Panc1 (cell line): Measurements from ENCODE around the gene TNN. TPM values are rescaled to one million over a fixed set of nuclear protein-coding genes. Genes with fewer than 3 reads are reported as not detected.

Experiments
- ATAC-seq: fragments of 200-7000 bp; cut with Tn5 transposase; 2 replicates; pipeline ENCODE4 v1.9.1; 2020; ENCODE audit warnings: mild to moderate bottlenecking, moderate library complexity
- BruUV-seq: library from RNA; stranded (reverse); fragments of 400-500 nt; replicated peaks from 2 replicates; lab custom pipeline; 2021; lab: Mats Ljungman, UMichigan
- CTCF ChIA-PET: fragments of 300-600 bp; sonication (Branson Sonifier 250); formaldehyde crosslinking; loops from one replicate; lab custom pipeline; 2022; ENCODE audit warnings: antibody characterized with exemption; lab: Charles Lee
- POLR2A ChIA-PET: fragments of 300-600 bp; sonication (Branson Sonifier 250); formaldehyde crosslinking; loops from one replicate; lab custom pipeline; 2022; ENCODE audit warnings: antibody characterized with exemption; lab: Charles Lee
- DNase-seq: peaks from one replicate; pipeline ENCODE4 v3.0.0-alpha.2; 2010; ENCODE audit warnings: low read depth, low spot score
- H3K27ac ChIP-seq: 2 replicates; pipeline ENCODE4 v1.5.1; 2011; ENCODE audit warnings: mild to moderate bottlenecking, low read length, inconsistent platforms
- H3K27me3 ChIP-seq: fragments of 200-500 bp; sonication (Bioruptor generic); 2 replicates; pipeline ENCODE4 v1.6.0; 2014; ENCODE audit warnings: low read length, inconsistent platforms; ENCODE audit not compliant: control insufficient read depth, insufficient read depth
- H3K36me3 ChIP-seq: fragments of 200-500 bp; sonication (Bioruptor generic); 2 replicates; pipeline ENCODE4 v1.5.1; 2014; ENCODE audit warnings: inconsistent platforms, mild to moderate bottlenecking, low read length, moderate library complexity; ENCODE audit not compliant: control insufficient read depth, insufficient read depth
- H3K4me1 ChIP-seq: 2 replicates; pipeline ENCODE4 v1.5.1; 2011; ENCODE audit warnings: inconsistent platforms, mild to moderate bottlenecking, low read length, moderate library complexity; ENCODE audit not compliant: control insufficient read depth, insufficient read depth
- H3K4me3 ChIP-seq, 2 experiments: 2 replicates each; pipeline ENCODE4 v1.5.1; 2011 to 2012; ENCODE audit warnings: low read depth in 2 of 2, low read length in 2 of 2, mild to moderate bottlenecking in 2 of 2, inconsistent platforms in 1 of 2, moderate library complexity in 1 of 2
- H3K9me3 ChIP-seq: fragments of 200-500 bp; sonication (Bioruptor generic); 2 replicates; pipeline ENCODE4 v1.5.1; 2014; ENCODE audit warnings: low read depth, mild to moderate bottlenecking, inconsistent platforms, low read length, moderate library complexity; ENCODE audit not compliant: control insufficient read depth, insufficient read depth
- POLR2AphosphoS5 ChIP-seq: IDR thresholded peaks from 2 replicates; pipeline ENCODE4 v1.6.1; 2012; ENCODE audit warnings: mild to moderate bottlenecking, low read depth, low read length, moderate library complexity
- SIN3A ChIP-seq: IDR thresholded peaks from 2 replicates; pipeline ENCODE4 v1.6.1; 2012; ENCODE audit warnings: low read depth, mild to moderate bottlenecking, low read length, moderate library complexity, borderline replicate concordance; ENCODE audit not compliant: insufficient read depth
- TCF7L2 ChIP-seq: IDR thresholded peaks from 2 replicates; pipeline ENCODE4 v1.6.1; 2011; ENCODE audit warnings: mild to moderate bottlenecking, low read depth, low read length, inconsistent platforms
- in situ Hi-C: cut with HindIII; loops from 2 replicates; pipeline ENCODE4 v1.10.0; 2016; ENCODE audit warnings: low sequenced_read_pairs, low pct_unique_long_range_greater_than_20kb
- intact Hi-C: fragments of 100-400 bp; cut with micrococcal nuclease; formaldehyde crosslinking; loops from one replicate; pipeline ENCODE4 v1.10.0; 2022; ENCODE audit not compliant: unreplicated experiment
- total RNA-seq: library from RNA; stranded (reverse); gene quantifications from one replicate; pipeline ENCODE4 v1.2.1, GENCODE V29; 2021; ENCODE audit not compliant: unreplicated experiment
- TF ChIP-seq, protein P1 (sequence below): fragments of 450-650 bp; IDR thresholded peaks from 2 replicates; pipeline ENCODE4 v1.5.1; 2017; ENCODE audit warnings: mild to moderate bottlenecking
- TF ChIP-seq, protein P2 (sequence below), 2 experiments: IDR thresholded peaks; 2 replicates each; pipeline ENCODE4 v1.6.1; 2011 to 2012; ENCODE audit warnings: low read depth in 2 of 2, control low read depth in 1 of 2, low read length in 1 of 2, mild to moderate bottlenecking in 1 of 2, moderate library complexity in 1 of 2; ENCODE audit not compliant: insufficient read depth in 1 of 2

TNN gene
- total RNA-seq, 1 experiment from 2014 or later = not detected

DNA sequence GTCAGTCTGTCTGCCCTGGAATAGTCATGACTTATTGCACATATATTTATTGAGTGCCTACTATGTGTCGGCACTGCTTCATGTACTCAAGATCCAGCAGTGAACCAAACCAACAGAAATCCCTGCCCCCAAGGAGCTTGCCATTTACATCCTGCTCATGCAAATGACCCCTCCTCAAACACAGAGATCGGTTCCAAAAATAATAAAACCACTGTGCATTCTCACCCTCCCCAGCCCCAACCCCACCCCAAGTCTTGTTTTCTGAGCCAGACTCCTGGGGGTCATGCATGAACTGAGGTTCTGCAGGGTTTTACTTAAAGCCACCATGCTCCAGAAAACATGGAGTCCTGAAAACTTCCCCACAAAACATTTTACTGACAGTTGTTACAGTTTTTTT, 63.0 kb downstream of the TNN start:
- H3K4me1 ChIP-seq = no peaks in the 10 kb centered on the region
- no peak overlapping the region for H3K27ac ChIP-seq
- DNase-seq (no peak), ATAC-seq (no peak)
- H3K9me3 ChIP-seq = no peaks in the 10 kb centered on the region
- no TSS peak for BruUV-seq
- TF ChIP-seq POLR2AphosphoS5 = no peak
- no peak for TF ChIP-seq SIN3A
- TF ChIP-seq, protein P1, sequence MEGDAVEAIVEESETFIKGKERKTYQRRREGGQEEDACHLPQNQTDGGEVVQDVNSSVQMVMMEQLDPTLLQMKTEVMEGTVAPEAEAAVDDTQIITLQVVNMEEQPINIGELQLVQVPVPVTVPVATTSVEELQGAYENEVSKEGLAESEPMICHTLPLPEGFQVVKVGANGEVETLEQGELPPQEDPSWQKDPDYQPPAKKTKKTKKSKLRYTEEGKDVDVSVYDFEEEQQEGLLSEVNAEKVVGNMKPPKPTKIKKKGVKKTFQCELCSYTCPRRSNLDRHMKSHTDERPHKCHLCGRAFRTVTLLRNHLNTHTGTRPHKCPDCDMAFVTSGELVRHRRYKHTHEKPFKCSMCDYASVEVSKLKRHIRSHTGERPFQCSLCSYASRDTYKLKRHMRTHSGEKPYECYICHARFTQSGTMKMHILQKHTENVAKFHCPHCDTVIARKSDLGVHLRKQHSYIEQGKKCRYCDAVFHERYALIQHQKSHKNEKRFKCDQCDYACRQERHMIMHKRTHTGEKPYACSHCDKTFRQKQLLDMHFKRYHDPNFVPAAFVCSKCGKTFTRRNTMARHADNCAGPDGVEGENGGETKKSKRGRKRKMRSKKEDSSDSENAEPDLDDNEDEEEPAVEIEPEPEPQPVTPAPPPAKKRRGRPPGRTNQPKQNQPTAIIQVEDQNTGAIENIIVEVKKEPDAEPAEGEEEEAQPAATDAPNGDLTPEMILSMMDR = no peak
- TF ChIP-seq, protein P2, sequence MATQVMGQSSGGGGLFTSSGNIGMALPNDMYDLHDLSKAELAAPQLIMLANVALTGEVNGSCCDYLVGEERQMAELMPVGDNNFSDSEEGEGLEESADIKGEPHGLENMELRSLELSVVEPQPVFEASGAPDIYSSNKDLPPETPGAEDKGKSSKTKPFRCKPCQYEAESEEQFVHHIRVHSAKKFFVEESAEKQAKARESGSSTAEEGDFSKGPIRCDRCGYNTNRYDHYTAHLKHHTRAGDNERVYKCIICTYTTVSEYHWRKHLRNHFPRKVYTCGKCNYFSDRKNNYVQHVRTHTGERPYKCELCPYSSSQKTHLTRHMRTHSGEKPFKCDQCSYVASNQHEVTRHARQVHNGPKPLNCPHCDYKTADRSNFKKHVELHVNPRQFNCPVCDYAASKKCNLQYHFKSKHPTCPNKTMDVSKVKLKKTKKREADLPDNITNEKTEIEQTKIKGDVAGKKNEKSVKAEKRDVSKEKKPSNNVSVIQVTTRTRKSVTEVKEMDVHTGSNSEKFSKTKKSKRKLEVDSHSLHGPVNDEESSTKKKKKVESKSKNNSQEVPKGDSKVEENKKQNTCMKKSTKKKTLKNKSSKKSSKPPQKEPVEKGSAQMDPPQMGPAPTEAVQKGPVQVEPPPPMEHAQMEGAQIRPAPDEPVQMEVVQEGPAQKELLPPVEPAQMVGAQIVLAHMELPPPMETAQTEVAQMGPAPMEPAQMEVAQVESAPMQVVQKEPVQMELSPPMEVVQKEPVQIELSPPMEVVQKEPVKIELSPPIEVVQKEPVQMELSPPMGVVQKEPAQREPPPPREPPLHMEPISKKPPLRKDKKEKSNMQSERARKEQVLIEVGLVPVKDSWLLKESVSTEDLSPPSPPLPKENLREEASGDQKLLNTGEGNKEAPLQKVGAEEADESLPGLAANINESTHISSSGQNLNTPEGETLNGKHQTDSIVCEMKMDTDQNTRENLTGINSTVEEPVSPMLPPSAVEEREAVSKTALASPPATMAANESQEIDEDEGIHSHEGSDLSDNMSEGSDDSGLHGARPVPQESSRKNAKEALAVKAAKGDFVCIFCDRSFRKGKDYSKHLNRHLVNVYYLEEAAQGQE (IDR thresholded peaks at IDR 0.05; ENCODE audit: insufficient read depth in 1 of 2, low read depth in 2 of 2, low read length in 1 of 2) = no peak
- no peak for TF ChIP-seq TCF7L2
- ChIA-PET POLR2A (no interaction called here), CTCF (no interaction called here)
- no peak overlapping the region for H3K4me3 ChIP-seq
- H3K36me3 ChIP-seq = no peaks in the 10 kb centered on the region
- in situ Hi-C loops (no loop called here), intact Hi-C loops (no loop called here)
- H3K27me3 ChIP-seq = peaks cover 5% of the 10 kb centered on the region; the same call in 1 of the 2 replicates

DNA sequence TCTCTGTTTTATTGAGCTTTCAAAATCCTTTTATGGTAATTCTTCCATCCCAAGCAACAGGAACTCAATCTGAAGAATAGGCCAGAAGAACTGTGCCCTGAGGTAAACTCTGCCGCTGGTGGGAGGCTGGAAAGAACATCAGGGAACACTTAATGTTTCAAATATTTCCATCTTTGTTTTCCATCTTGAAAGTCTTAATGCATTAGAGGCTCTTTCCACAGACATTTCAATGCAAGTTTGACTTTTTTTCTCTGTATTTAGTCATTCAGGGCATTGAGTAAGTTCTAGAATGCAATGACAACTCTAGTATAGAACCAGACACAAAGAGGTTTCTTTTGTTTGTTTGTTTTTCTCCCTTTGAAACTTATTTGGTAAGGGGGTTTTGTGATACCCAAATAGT, 63.5 kb downstream of the TNN start:
- ATAC-seq (no peak), DNase-seq (no peak)
- ChIA-PET CTCF (no interaction called here), POLR2A (no interaction called here)
- no peak for TF ChIP-seq POLR2AphosphoS5
- TF ChIP-seq TCF7L2 = no peak
- TF ChIP-seq, protein P1 = no peak
- TF ChIP-seq, protein P2 (IDR thresholded peaks at IDR 0.05; ENCODE audit: insufficient read depth in 1 of 2, low read depth in 2 of 2, low read length in 1 of 2) = no peak
- no peak for TF ChIP-seq SIN3A
- H3K27me3 ChIP-seq = peaks cover 5% of the 10 kb centered on the region; the same call in 1 of the 2 replicates
- H3K27ac ChIP-seq = no peak overlapping the region
- no TSS peak for BruUV-seq
- no peaks in the 10 kb centered on the region for H3K36me3 ChIP-seq
- H3K4me1 ChIP-seq = no peaks in the 10 kb centered on the region
- in situ Hi-C loops = no loop called here
- H3K9me3 ChIP-seq = no peaks in the 10 kb centered on the region
- no peak overlapping the region for H3K4me3 ChIP-seq
- intact Hi-C loops = no loop called here
